Activated effector memory CD4-positive, alpha-beta T cell treated with Interleukin-2 at 50 U/mL for 16 hours (primary cell): ENCODE data around the gene PSMB7.

Experiments used
- DNase-seq: peaks from one replicate; pipeline ENCODE4 v3.0.0-alpha.2; 2020

PSMB7 gene

GRCh38 chr9:124344291-124345050 is 70.8 kb downstream of the PSMB7 start:
- no peak for DNase-seq

GRCh38 chr9:124343533-124344290 is 71.5 kb downstream of the PSMB7 start:
- no peak for DNase-seq

- no peak for DNase-seq
These were observed 72.3 kb downstream of the PSMB7 start for GRCh38 chr9:124342776-124343485.

GRCh38 chr9:124342402-124342775 is 72.9 kb downstream of the PSMB7 start:
- DNase-seq: no peak

GRCh38 chr9:124341455-124342170 is 73.6 kb downstream of the PSMB7 start:
- no peak for DNase-seq

GRCh38 chr9:124340219-124341069 is 74.8 kb downstream of the PSMB7 start:
- DNase-seq: no peak

- no peak for DNase-seq
These were observed 75.6 kb downstream of the PSMB7 start for GRCh38 chr9:124339603-124340146.

- no peak for DNase-seq
These were observed 77.7 kb downstream of the PSMB7 start for GRCh38 chr9:124337562-124337961.

- no peak for DNase-seq
These were observed 79.9 kb downstream of the PSMB7 start for GRCh38 chr9:124335320-124335707.

- no peak for DNase-seq
These were observed 80.5 kb downstream of the PSMB7 start for GRCh38 chr9:124334568-124335319.

GRCh38 chr9:124333203-124333579 is 82.1 kb downstream of the PSMB7 start:
- DNase-seq: no peak

- no peak for DNase-seq
These were observed 82.7 kb downstream of the PSMB7 start for GRCh38 chr9:124332361-124333202.

GRCh38 chr9:124331580-124331979 is 83.7 kb downstream of the PSMB7 start:
- DNase-seq: no peak

- no peak for DNase-seq
These were observed 85.1 kb downstream of the PSMB7 start for GRCh38 chr9:124330011-124330697.

GRCh38 chr9:124329206-124329792 is 85.9 kb downstream of the PSMB7 start:
- DNase-seq: no peak

GRCh38 chr9:124328285-124328684 is 87.0 kb downstream of the PSMB7 start:
- DNase-seq: no peak

- no peak for DNase-seq
These were observed 87.8 kb downstream of the PSMB7 start for GRCh38 chr9:124327491-124327890.

- no peak for DNase-seq
These were observed 88.9 kb downstream of the PSMB7 start for GRCh38 chr9:124326378-124326777.

GRCh38 chr9:124325816-124326215 is 89.4 kb downstream of the PSMB7 start:
- no peak for DNase-seq
